Kidney tubule cell (primary cell): Measurements from ENCODE around the gene MYH7.
A peak's percentile ranks its signal among the peaks of the same experiment; 100 is the strongest.

Source experiments
- DNase-seq: peaks from one replicate; pipeline ENCODE4 v3.0.0-alpha.2; 2018; ENCODE audit warnings: low spot score

Gene MYH7

DNA sequence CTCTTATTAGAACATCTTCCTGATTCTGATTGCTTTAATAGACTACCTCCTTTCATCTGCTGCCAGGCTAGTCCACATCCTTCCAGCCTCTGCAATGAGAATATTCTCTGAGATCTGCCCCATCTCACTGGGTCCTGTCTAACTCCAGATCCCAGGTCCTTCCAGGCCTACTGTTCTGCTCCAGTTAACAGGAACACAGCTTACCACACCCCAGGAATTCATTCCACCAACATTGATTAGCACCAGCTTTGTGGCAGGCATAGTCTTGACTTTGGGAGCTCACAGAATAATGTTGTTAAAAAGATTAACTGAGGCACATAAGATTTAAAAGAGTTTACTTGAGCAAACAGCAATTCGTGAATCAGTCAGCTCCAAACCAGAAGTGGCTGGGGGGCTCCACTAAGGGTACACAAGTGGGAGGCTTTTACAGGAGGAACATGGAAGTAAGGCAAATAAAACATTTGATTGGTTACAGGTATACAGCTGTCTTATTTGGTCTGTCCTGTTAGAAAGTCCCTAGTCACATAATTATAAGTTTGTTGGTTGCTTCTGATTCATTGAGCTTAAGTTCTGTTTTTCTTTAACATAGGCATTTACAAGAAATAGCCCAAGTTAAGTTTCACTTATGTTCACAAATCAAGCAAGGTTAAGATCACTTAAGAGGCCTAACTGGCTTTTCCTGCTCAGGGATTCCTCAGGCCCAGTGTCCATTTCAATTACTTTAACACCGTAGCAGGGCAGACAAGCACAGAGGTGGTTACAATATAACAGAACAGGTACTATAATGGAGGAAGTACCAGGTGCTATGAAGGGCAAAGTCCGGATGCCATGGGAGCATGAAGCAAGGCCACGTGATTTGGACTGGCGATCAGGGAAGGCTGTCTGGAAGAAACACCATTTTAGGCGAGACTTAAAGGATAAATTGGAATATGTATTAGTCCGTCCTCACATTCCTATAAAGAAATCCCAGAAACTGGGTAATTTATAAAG lies 12.2 kb upstream of the MYH7 start:
- peak; percentile 33 for DNase-seq

DNA sequence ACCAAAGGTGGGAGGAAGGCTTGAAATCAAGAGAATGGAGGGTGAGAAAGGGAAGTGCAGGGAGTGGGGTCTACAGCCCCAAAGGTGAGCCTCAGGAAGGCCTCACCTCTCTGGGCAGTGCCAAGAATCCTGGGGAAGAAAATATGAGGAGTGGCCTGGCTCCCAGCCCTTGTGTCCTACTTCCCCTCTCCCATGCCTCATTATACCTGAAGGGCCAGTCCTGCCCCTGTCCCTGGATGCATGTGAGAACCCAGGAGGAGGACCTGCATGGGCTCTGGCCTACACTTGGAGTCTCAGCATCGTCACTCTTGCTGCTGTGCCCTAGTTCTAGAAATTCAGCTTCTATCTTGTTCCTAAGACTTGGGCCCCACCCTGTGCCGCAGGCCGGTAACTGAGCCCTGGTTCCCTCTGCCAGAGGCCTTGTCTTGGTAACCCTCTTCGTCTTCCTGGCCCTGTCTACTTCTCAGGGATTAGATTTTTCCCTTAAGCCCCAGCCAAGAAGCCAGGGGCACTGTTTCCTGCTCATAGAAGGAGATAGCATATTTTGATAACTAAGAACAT lies 10.9 kb upstream of the MYH7 start:
- no peak for DNase-seq

DNA sequence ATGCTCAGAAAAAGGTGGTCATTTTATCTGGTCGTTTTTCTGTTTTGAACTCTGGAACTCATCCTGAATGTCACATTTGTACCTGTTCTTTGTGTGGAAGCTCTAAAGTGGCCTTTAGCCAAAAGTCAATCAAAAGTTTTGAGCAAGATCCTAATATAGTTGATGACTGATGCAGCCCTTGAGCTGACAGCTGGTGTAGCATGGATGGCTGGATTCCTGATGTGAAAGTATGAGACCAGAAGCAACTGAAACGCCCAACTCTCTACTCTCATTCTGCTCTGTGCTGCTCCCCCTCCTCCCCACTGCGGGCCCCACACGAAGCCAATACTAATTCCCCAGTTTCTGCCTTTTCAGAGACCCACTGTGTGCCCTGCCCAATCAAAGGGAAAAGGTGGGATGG lies 10.3 kb upstream of the MYH7 start:
- DNase-seq: no peak

- DNase-seq: no peak
Measured at GRCh38 chr14:23444314-23444713, 8.9 kb upstream of the MYH7 start.

DNA sequence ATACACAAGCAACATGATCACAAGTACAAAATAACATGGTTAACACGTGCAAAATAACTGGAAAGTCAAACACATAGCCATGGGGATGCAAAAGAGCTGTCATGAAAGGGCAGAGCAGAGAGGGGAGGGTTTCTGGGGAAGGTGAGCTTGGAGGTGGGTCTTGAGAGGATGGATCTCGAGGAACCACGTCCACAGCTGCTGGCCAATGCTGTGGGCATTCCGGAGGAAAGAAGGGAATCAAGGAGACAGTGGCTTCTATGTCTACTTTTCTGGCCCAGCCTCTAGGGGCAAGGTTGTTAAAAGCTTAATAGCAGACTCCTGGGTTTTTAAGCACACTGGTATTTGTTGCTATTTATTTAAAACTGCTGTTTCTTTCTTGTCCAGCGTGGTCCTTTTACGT lies 8.4 kb upstream of the MYH7 start:
- no peak for DNase-seq

DNA sequence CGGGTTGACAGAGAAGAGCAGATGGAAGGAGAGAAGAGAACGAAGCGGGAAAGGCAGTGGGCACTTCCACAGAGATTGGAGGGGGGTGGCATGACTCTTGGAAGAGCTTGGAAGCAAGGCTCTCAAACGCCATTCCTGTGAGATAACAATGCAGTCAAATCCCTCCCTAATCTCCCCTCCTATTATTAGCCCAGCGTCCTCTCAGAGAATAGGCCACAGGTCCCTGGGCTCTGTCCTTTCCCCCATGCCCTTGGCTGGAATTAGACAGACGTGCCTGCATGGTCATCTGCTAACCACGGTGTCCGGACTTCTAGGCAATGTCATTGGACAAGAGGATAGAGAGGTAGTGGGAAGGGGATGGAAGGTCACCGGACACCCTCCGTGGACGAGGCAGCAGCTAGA lies 8.0 kb upstream of the MYH7 start:
- DNase-seq: no peak

DNA sequence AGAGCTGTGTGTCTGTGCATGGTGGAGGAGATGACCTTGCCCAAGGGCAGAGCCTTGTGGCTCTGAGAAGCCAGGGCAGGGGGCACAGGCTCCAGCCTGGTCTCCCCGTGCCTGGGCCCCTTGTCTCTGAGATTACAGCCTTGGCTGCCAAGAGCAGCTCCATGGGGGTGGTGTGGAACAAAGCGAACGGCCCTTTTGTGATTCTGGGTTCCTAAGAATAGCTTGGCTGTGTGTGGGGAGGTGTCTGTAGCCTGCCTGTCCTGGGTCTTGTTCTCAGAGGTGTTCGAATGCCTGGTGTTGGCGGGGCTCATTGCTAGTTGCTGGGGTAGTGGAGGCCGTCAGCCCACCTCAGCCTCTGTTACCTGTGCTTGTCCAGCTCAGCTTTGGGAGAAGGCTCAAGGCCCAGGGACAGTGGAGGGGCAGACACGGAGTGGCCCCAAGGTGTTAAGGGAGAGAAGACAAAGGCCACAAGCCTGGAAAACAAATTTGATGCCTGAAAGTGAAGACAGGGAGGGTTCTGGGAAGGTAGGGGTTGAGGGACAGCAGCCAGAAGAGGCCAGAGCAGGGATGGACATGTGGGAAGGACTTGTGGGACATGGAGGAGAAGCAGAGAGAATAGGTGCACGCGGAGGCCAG lies 7.4 kb upstream of the MYH7 start:
- DNase-seq: no peak

DNA sequence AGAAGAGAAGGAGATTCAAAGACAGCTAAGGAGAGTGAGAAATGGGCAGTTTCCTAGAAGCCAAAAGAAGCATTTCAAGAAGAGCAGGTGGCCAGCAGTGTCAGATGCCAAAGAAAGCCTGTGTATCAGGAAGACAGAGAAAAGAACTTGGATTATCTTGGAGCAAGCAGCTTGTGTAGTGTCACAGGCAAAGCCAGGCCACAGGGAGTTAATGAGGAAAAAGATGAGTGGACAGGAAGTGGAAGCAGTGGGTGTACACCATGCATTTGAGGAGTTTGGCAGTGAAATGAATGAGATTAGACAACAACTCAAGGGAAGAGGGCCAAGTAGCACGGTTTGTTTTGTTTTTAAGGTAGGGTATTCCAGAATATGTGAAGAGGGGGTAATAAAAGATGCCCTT lies 5.6 kb upstream of the MYH7 start:
- no peak for DNase-seq

GRCh38 chr14:23439107-23439835 lies 3.8 kb upstream of the MYH7 start:
- no peak for DNase-seq

- DNase-seq: no peak
Measured at GRCh38 chr14:23438101-23438971, 2.9 kb upstream of the MYH7 start.

DNA sequence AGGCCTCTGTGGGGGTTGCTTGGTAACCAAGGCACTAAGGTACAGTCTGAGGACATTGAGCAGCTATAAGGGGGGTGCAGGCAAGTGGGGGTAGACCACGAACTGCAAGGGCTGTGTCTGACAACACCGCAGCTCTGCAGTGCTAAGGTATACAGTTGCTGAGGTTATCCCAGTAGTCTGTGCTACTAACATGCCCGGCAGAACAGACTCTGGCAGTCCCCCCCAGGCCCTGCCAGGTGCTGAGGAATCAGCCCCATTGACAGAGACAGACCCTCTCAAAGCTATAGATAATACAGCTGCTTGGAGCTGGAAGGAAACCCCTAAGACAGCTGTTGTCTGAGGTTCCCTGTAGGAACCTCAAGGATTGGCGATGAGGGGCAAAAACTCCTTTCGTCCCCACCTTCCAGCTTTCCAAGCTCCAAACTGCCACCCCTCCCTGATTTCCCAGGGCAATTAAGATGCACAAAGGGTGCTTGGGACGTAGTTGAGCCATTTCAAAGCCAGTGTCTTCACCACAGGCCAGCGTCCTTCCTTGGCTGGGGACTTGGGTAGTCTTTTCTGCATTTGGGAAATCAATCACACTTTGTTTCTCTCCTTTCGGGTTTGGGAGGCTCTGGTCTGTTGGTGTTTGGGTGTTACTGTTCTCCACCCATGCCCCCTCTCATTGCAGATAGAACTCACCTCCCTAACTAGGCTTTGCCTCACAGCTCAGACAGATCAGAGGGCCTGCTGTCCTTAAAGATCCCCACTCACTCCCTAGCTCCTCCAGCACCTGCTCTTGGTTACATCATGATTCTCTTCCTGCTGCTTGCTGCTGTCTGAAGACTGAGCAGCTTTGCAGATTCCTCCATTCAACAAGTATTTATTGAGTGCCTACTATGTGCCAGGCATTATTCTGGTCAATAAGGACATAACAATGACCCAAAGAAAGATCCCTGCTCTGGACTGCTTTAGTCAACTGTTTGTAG lies 2.0 kb upstream of the MYH7 start:
- DNase-seq: no peak

DNA sequence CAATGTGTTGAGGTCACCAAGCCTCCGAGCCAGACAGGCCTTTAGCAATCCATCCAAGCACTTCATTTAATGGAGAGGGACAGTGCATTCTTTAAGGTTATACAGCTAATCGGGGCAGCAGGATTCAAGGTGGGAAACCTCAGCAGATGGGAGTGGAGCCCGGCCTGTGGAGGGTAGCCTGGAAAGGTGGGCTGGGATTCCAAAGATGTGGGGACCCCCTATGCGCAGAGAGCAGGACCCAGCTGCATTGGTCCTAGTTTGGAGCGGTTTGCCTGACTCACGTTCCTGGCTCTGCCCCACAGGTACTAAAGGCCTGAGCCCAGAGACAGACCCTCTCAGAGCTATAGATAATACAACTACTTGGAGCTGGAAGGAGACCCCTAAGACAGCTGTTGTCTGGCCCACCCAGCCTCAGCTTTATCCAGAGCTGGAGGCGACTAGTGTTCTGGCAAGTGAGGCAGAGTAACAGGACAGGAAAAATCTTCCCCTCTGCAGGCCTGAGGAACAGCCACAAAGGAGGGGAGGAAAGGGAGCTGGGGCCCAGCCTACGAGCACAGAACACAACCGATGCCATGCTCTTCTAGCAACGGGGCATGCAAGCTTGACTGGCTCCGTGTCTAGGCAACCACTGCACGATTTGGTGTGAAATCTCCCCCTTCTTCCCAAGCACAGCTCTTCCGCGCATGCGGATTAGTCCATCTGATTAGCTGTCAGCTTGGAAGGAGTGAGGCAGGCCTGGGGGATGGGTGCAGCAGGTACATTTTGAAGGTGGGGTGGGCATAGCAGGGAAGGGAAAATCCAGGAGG lies 1.1 kb upstream of the MYH7 start:
- peak; percentile 44 for DNase-seq

DNA sequence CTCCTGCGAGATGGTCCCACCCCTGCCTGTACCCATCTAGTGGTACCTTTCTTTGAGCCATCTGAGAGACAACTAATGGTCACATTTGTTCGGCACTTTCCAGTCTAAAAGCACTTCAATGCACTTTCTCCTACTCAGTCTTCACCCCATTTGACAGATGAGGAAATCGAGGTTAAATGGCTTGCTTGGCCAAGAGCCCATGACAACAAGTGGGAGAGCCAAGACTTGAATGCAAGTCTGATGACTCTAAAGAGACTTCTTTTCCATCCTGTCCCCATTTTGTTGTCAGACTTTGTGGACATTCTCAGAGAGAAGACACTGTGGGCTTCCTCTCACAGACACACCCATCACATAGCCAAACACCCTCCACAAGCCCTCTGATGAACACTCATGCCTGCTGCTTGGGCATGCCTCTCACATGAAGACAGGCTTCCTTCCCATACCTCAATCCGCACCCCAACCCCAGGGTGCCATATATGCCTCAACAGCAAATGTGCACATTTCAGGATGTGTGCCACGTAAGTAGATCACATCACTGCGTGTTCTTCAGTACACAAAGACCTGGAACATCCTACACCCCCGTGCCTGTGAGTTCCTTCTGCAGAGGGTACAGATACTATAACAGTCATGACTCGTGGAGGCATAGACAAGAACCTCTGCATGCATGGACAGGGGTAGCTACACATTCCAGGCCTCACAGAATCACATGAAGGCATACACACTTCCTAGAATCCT lies 805 bp downstream of the MYH7 start:
- no peak for DNase-seq

DNA sequence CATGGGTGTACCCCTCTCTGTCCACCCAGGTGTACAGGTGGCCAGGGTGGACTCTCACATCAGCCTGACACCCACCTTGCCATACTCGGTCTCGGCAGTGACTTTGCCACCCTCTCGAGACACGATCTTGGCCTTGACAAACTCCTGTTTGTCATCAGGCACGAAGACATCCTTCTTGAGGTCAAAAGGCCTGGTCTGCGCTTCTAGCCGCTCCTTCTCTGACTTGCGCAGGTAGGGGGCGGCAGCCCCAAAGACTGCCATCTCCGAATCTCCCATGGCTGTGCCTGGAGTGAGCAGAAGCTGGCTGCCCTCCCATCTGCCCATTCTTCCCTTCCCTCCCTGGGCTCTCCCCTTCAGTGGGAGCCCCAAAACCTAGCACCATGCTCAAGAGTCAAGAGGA lies 2.0 kb downstream of the MYH7 start:
- DNase-seq: no peak

GRCh38 chr14:23432946-23433345 lies 2.5 kb downstream of the MYH7 start:
- no peak for DNase-seq

DNA sequence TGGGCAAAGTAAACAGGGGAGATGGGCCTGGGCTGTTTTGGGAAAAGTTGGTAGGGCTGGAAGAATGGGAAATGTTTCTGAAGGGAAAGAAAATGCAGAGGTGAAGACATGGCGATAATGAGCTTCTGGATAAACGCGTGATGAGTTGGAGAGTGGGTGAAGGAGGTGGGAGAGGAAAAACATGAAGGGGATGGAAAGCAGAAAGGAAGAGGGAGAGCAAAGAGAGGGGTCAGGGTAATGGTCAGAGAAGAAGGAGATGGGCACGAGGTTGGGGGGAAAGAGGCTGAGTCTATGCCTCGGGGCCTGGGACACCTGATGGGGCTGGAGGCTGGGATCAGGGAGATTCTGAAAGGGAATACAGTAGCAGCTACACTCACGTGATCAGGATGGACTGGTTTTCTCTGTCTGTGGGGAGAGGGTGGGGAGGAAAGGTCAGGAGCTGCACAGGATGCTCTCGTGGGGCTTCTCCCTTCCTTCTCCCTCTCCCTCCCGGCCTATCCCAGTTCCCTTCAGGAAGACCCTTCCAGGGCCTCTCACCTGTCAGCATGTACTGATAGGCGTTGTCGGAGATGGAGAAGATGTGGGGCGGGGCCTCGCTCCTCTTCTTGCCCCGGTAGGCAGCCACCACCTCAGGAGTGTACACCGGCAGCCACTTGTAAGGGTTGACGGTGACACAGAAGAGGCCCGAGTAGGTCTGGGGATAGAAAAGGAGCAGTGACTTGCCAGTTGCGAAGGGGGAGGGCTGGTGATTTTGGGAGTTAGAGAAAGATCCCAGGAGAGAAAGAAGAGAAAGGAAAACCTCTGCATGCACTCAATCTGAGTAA lies 3.1 kb downstream of the MYH7 start:
- DNase-seq: no peak

GRCh38 chr14:23431486-23431885 lies 4.0 kb downstream of the MYH7 start:
- DNase-seq: no peak

- DNase-seq: peak; percentile 54
Measured at GRCh38 chr14:23430723-23431085, 4.8 kb downstream of the MYH7 start.
